Gastrocnemius medialis (tissue), 4 donors: ENCODE data around the gene KRTAP4-4.

Source experiments
- CTCF ChIP-seq, 5 experiments: fragments of 450-650 bp in 3 of 5; fragments of 200-600 bp in 2 of 5; sonication (generic) in 2 of 5; IDR thresholded peaks in 4 of 5; conservative IDR thresholded peaks in 1 of 5; 1 replicate in 4 of 5; 2 replicates in 1 of 5; pipeline ENCODE4 v1.5.1; 2016 to 2019; ENCODE audit warnings: antibody characterized with exemption in 5 of 5, mild to moderate bottlenecking in 3 of 5, moderate library complexity in 3 of 5
- POLR2A ChIP-seq, 2 donors: fragments of 450-650 bp; IDR thresholded peaks; one replicate each; pipeline ENCODE4 v1.6.1; 2017; ENCODE audit warnings: antibody characterized with exemption in 2 of 2, mild to moderate bottlenecking in 2 of 2, moderate library complexity in 2 of 2

- TF ChIP-seq CTCF (IDR thresholded peaks at IDR 0.05 in 4 of 5, conservative IDR thresholded peaks at IDR 0.05 in 1 of 5): no peak
- TF ChIP-seq POLR2A (IDR thresholded peaks at IDR 0.05): no peak
These were observed 12.9 kb downstream of the KRTAP4-4 start for GRCh38 chr17:41147531-41148204.
